Adrenal gland (tissue), 12 donors: ENCODE results near the gene S1PR2. TPM values are rescaled to one million over a fixed set of nuclear protein-coding genes. Genes with fewer than 3 reads are reported as not detected.

Experiments used
- DNase-seq, 7 donors: peaks; one replicate each; pipeline ENCODE4 v3.0.0-alpha.2; 2019 to 2020
- H3K27ac ChIP-seq, 5 donors: fragments of 200-600 bp; sonication (generic) in 4 of 5; 1 replicate in 3 of 5; 2 replicates in 2 of 5; pipeline versions ENCODE4 v1.5.1 to v1.8.0; 2016 to 2020; ENCODE audit warnings: mild to moderate bottlenecking in 1 of 5
- H3K27me3 ChIP-seq: fragments of 200-600 bp; 2 replicates; pipeline ENCODE4 v1.8.0; 2021
- H3K36me3 ChIP-seq, 2 donors: fragments of 200-600 bp; replicated peaks in 1 of 2; 1 replicate in 1 of 2; 2 replicates in 1 of 2; pipeline versions ENCODE4 v1.5.1 to v1.8.0; 2018 to 2022
- H3K4me1 ChIP-seq, 2 donors: fragments of 200-600 bp; replicated peaks in 1 of 2; 1 replicate in 1 of 2; 2 replicates in 1 of 2; pipeline versions ENCODE4 v1.5.1 to v1.8.0; 2018 to 2021
- H3K4me3 ChIP-seq, 4 donors: fragments of 200-600 bp; sonication (generic) in 3 of 4; one replicate each; pipeline ENCODE4 v1.5.1; 2016 to 2018
- H3K9me3 ChIP-seq, 3 donors: fragments of 200-600 bp; sonication (generic) in 1 of 3; replicated peaks in 1 of 3; 1 replicate in 2 of 3; 2 replicates in 1 of 3; pipeline versions ENCODE4 v1.5.1 to v1.8.0; 2016 to 2021
- POLR2A ChIP-seq, 2 donors: fragments of 450-650 bp; IDR thresholded peaks; one replicate each; pipeline ENCODE4 v1.6.1; 2017; ENCODE audit warnings: antibody characterized with exemption in 2 of 2, mild to moderate bottlenecking in 2 of 2, moderate library complexity in 1 of 2
- WGBS, 4 donors: extraction: QIAGEN DNeasy Blood & Tissue Kit in 2 of 4; methylation state at CpG; one replicate each; pipeline versions ENCODE4 v1.1.5 to v1.1.7; 2013 to 2017; 5-methylcytosine and 5-hydroxymethylcytosine counted together
- intact Hi-C, 2 donors: fragments of 100-400 bp; cut with DNase I; formaldehyde crosslinking; loops; one replicate each; pipeline versions ENCODE4 v1.14.1 to v1.15.0; 2022 to 2023
- polyA plus RNA-seq, 3 donors: library from polyadenylated mRNA; stranded (reverse); fragments of 200-250 nt in 2 of 3; fragments of 350-450 nt in 1 of 3; fragmentation: Illumina TruSeq in 1 of 3; extraction: RNeasy Lipid Tissue Mini Kit (QIAGEN cat#74804) in 1 of 3; gene quantifications; one replicate each; pipeline ENCODE4 v1.2.3, GENCODE V29; 2013 to 2014
- total RNA-seq, 9 donors: library from RNA; depleted of rRNA in 4 of 9; stranded (reverse); fragments of >200 nt in 4 of 9; fragments of 120-200 nt in 1 of 9; fragmentation: NEBNext Ultra II Directional in 1 of 9; extraction: Animal tissue kit (Norgen Biotek cat#: 25700) in 1 of 9; gene quantifications; one replicate each; pipeline versions ENCODE4 v1.1.0 to v1.2.4, GENCODE V29; 2013 to 2023
- TF ChIP-seq, protein P1 (sequence below), 6 experiments: fragments of 450-650 bp in 4 of 6; fragments of 200-600 bp in 2 of 6; sonication (generic) in 1 of 6; IDR thresholded peaks; 1 replicate in 5 of 6; 2 replicates in 1 of 6; pipeline versions ENCODE4 v1.5.1 to v1.8.0; 2016 to 2021; ENCODE audit warnings: antibody characterized with exemption in 6 of 6, mild to moderate bottlenecking in 2 of 6, moderate library complexity in 1 of 6
- donor health status: healthy with polysubstance abuse.
- donor health status: Bipolar disorder and iron deficiency.
- donor health status: DM: yes; HTN: yes; CAD: no.
- donor health status: DM: no; HTN: no; CAD: no.
- donor health status: DM: no; HTN: no; CAD: no.
- donor health status: DM: yes; HTN: yes; CAD: no.

Gene S1PR2
- total and polyA plus RNA-seq, 12 donors, result 1.6 to 9.5 (median 5.0) TPM

DNA sequence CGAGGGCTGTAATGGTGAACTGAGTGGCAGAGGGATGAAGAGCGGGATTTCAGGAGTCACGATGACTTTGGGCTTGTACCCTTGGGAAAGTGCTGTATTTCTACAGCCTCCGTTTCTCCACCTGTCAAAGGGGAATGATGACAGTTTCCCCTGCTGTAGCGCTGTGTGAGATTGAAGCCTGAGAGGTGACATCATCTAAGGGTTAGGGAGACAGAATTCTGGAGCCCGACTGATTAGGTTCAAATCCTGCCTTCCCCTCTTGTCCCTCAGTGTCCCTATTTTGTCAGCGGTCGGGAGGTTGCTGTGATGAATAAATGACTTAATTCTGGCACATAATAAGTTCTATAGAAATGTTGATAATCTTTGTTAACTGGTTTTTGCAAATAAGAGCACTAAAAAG is 21.6 kb upstream of the S1PR2 start:
- Histone ChIP-seq H3K9me3 (no peaks in the 10 kb centered on the region), H3K27me3 (no peaks in the 10 kb centered on the region), H3K4me1 (peaks cover 6 to 13% of the 10 kb centered on the region in 2 donors), H3K36me3 (peaks cover 0 to 37% of the 10 kb centered on the region in 2 donors), H3K27ac (peak overlapping the region in 3 of 5 donors; percentile 64 to 86 (median 82)), H3K4me3 (peak overlapping the region; percentile 16 to 89 (median 81))
- intact Hi-C loops, result loop anchor here in 1 of 2 donors (10.0 kb wide), 1 partner anchor 318 kb away; the partner anchor contains the start of gene OLFM2
- no peak for DNase-seq
- 24 to 30% (median 26%) methylated on average over 5 to 8 of the region's 8 CpGs for WGBS, 4 donors
- TF ChIP-seq, protein P1, sequence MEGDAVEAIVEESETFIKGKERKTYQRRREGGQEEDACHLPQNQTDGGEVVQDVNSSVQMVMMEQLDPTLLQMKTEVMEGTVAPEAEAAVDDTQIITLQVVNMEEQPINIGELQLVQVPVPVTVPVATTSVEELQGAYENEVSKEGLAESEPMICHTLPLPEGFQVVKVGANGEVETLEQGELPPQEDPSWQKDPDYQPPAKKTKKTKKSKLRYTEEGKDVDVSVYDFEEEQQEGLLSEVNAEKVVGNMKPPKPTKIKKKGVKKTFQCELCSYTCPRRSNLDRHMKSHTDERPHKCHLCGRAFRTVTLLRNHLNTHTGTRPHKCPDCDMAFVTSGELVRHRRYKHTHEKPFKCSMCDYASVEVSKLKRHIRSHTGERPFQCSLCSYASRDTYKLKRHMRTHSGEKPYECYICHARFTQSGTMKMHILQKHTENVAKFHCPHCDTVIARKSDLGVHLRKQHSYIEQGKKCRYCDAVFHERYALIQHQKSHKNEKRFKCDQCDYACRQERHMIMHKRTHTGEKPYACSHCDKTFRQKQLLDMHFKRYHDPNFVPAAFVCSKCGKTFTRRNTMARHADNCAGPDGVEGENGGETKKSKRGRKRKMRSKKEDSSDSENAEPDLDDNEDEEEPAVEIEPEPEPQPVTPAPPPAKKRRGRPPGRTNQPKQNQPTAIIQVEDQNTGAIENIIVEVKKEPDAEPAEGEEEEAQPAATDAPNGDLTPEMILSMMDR (IDR thresholded peaks at IDR 0.05), result no peak
- TF ChIP-seq POLR2A (IDR thresholded peaks at IDR 0.05), result no peak

DNA sequence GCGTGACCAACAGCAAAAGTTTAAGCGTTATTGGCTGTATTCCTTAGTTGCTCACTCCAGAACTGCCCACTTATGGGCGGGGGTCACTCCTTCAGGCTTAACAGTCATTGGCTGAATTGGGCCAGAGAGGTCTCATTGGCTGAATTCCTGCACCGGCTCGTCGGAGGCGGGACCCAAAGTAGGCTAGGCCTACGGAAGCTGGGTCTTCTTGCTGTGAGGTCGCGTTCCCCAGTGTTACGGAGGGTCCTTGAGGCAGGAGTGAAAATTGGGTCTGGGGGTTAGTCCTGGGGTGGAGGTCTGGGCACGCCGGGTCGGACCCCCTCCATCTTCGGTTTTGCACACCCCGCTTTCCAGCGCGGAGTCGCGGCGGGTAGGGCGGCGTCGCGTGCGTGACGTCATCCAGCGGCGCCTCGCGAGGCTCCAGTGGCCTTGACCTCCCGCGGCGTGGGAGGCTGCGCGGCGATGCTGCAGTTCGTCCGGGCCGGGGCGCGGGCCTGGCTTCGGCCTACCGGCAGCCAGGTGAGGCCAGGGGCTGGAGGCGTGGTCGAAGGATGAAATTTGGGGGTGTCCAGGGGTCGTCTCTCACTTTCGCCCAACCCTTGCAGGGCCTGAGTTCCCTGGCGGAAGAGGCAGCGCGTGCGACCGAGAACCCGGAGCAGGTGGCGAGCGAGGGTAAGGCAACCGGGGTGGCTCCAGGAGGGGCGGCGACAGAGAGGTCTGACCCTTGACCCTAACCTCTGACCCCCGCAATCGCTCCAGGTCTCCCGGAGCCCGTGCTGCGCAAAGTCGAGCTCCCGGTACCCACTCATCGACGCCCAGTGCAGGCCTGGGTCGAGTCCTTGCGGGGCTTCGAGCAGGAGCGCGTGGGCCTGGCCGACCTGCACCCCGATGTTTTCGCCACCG is 20.9 kb upstream of the S1PR2 start, which contains the start of gene MRPL4:
TSS of gene MRPL4 (plus strand) at position 423 of the 903 bp plus-strand sequence. CDS start at position 463, 40 bp downstream.
- H3K27ac ChIP-seq, result peak within 1 kb of the TSS in 4 of 5 donors; percentile 57 to 86 (median 73)
- H3K27me3 ChIP-seq, result no peaks in the 10 kb centered on the region
- WGBS, 4 donors, result 0 to 1% (median 0%) methylated on average over 12 to 77 of the region's 77 CpGs
- peaks cover 0 to 30% of the 10 kb centered on the region in 2 donors for H3K36me3 ChIP-seq
- H3K4me3 ChIP-seq, result peak within 1 kb of the TSS; percentile 21 to 89 (median 81)
- DNase-seq, result peak; percentile 95 to 99 (median 98)
- intact Hi-C loops, result loop anchor here in 1 of 2 donors (10.0 kb wide), 1 partner anchor 317 kb away; the partner anchor contains the start of gene OLFM2
- TF ChIP-seq, protein P1 (IDR thresholded peaks at IDR 0.05), result peak in 1 of 6 experiments; percentile 29
- TF ChIP-seq POLR2A (IDR thresholded peaks at IDR 0.05), result peak; percentile 52 to 56
- H3K9me3 ChIP-seq, result no peaks in the 10 kb centered on the region
- H3K4me1 ChIP-seq, result peaks cover 6 to 13% of the 10 kb centered on the region in 2 donors

DNA sequence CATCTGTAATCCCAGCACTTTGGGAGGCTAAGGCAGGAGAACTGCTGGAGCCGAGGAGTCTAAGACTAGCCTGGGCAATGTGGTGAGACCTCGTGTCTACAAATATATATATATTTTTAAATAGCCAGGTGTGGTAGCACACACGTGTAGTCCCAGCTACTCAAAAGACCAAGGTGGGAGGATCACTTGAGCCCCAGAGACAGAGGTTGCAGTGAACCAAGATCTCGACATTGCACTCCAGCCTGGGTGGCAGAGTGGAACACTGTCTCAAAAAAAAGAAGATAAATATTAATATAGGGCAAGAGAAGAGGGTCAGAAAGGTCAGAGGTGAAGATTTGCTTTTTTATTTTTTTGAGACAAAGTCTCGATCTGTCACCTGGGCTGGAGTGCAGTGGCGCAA is 15.4 kb upstream of the S1PR2 start:
- Histone ChIP-seq H3K4me3 (no peak overlapping the region), H3K4me1 (peaks cover 0 to 3% of the 10 kb centered on the region in 2 donors), H3K36me3 (no peaks in the 10 kb centered on the region), H3K27me3 (no peaks in the 10 kb centered on the region), H3K27ac (no peak overlapping the region), H3K9me3 (no peaks in the 10 kb centered on the region)
- intact Hi-C loops, result loop anchor here in 1 of 2 donors (10.0 kb wide), 1 partner anchor 132 kb away; the partner anchor contains the start of genes EIF3G and P2RY11
- DNase-seq, result no peak
- WGBS, 4 donors, result 82 to 92% (median 84%) methylated on average over 6 of the region's 6 CpGs
- TF ChIP-seq, protein P1 (IDR thresholded peaks at IDR 0.05), result no peak
- TF ChIP-seq POLR2A (IDR thresholded peaks at IDR 0.05), result no peak
